ENCODE results near the gene ATP2B3.

DNA sequence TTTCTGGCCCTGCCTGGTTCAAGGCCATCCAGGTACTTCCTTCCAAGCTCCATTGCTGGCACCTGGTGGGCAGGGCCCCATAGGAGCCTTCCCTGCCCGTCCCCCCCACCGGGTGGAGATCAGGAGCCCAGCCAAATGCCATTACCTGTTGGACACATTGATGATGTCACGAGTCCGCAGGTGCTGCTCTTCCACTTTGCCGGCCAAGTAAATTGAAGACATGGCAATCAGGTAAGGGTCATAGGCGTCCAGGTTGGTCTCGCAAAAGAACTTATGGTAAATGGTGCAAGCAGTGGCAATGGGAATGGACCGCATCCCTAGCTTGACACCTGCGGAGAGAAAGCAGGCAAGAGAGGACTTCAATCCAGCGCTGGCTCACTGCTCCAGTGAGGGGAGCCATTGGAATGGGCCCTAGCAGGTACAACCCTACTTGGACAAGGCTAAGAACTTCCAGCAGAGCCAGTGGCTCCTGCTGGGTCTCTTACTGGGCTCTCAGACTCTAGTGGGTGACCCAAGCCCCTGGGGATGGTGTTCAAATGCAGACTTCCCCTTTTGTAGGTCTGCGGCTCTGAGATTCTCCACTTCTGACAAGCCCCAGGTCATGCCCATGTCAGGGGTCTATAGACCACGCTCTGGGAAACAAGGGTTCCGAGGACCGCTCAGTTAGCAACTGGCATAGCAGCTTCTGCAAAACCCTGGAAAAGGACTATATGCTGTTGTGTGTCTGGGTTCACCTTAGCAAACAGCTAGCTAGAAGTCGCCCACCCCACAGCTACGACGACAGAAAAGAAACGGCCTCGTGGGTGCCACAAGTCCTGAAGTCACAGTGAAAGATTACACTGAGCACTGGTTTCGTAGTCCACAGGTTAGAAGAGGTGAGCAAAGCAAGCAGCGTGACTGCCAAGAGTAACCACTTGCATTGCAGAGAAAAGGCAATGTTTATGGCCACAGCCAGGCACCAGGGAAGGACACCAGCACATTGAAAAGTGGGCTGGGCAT lies 78.7 kb downstream of the ATP2B3 start:
- TF ChIP-seq POLR2A (IDR thresholded peaks at IDR 0.05) (no peak), POLR2AphosphoS5 (IDR thresholded peaks at IDR 0.05; ENCODE audit: insufficient read depth in 1 of 2, low read depth in 1 of 2) (no peak)
- TF ChIP-seq, protein P1, sequence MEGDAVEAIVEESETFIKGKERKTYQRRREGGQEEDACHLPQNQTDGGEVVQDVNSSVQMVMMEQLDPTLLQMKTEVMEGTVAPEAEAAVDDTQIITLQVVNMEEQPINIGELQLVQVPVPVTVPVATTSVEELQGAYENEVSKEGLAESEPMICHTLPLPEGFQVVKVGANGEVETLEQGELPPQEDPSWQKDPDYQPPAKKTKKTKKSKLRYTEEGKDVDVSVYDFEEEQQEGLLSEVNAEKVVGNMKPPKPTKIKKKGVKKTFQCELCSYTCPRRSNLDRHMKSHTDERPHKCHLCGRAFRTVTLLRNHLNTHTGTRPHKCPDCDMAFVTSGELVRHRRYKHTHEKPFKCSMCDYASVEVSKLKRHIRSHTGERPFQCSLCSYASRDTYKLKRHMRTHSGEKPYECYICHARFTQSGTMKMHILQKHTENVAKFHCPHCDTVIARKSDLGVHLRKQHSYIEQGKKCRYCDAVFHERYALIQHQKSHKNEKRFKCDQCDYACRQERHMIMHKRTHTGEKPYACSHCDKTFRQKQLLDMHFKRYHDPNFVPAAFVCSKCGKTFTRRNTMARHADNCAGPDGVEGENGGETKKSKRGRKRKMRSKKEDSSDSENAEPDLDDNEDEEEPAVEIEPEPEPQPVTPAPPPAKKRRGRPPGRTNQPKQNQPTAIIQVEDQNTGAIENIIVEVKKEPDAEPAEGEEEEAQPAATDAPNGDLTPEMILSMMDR (IDR thresholded peaks at IDR 0.05), result no peak
